ENCODE measurements around the gene MAPK7. TPM values are rescaled to one million over a fixed set of nuclear protein-coding genes. Genes with fewer than 3 reads are reported as not detected.

Gene MAPK7
- total RNA-seq, 1 donor from 2014 or later: 25.1 TPM

- peak overlapping the region; percentile 65 for H3K9ac ChIP-seq (ENCODE audit: low read length)
Measured at GRCh38 chr17:19345486-19346350, 32.6 kb upstream of the MAPK7 start.

GRCh38 chr17:19346351-19347255, 31.7 kb upstream of the MAPK7 start:
- H3K9ac ChIP-seq (ENCODE audit: low read length): peak overlapping the region; percentile 65
- no peaks in the 10 kb centered on the region for H3K9me3 ChIP-seq (ENCODE audit: insufficient read depth, low read depth, low read length)
- H3K4me1 Mint-ChIP-seq (ENCODE audit: low read depth, unreplicated experiment): peaks cover 17% of the 10 kb centered on the region
- H3K9me3 Mint-ChIP-seq (ENCODE audit: unreplicated experiment): no peaks in the 10 kb centered on the region
- H3K27me3 Mint-ChIP-seq (ENCODE audit: low read depth, unreplicated experiment): no peaks in the 10 kb centered on the region
- H3K4me3 Mint-ChIP-seq (ENCODE audit: unreplicated experiment): peak overlapping the region; percentile 4
- H3K27me3 ChIP-seq (ENCODE audit: insufficient read depth, low read length): no peaks in the 10 kb centered on the region
- DNase-seq (ENCODE audit: low read depth) (peak; percentile 94), FAIRE-seq (peak; percentile 95)
- H3K4me2 ChIP-seq (ENCODE audit: low read length): peak overlapping the region; percentile 64
- no peak for TF ChIP-seq CTCF (IDR thresholded peaks at IDR 0.05; ENCODE audit: insufficient read depth, low read depth, low read length)
- TF ChIP-seq EZH2 (IDR thresholded peaks at IDR 0.05; ENCODE audit: insufficient read depth, low read length): no peak
- H3K4me1 ChIP-seq (ENCODE audit: insufficient read depth, low read length): peaks cover 32% of the 10 kb centered on the region
- H3K36me3 Mint-ChIP-seq (ENCODE audit: low read depth, unreplicated experiment): peaks cover 2% of the 10 kb centered on the region
- H3K27ac ChIP-seq (ENCODE audit: low read depth, low read length): peak overlapping the region; percentile 77
- H3K36me3 ChIP-seq (ENCODE audit: insufficient read depth, low read length): no peaks in the 10 kb centered on the region
- H3K79me2 ChIP-seq (ENCODE audit: insufficient read depth, low read length): no peaks in the 10 kb centered on the region
- H3K4me3 ChIP-seq (ENCODE audit: insufficient read depth, low read depth, low read length): no peak overlapping the region
- no peak overlapping the region for H2AFZ ChIP-seq (ENCODE audit: low read depth, low read length)
- no peaks in the 10 kb centered on the region for H4K20me1 ChIP-seq (ENCODE audit: insufficient read depth, low read length)
- peak overlapping the region; percentile 67 for H3K27ac Mint-ChIP-seq (ENCODE audit: unreplicated experiment)

More at GRCh38 chr17:19345486-19346350, 32.6 kb upstream of the MAPK7 start:
- no peaks in the 10 kb centered on the region for H3K9me3 ChIP-seq (ENCODE audit: insufficient read depth, low read depth, low read length)
- no peaks in the 10 kb centered on the region for H3K27me3 Mint-ChIP-seq (ENCODE audit: low read depth, unreplicated experiment)
- FAIRE-seq (no peak), DNase-seq (ENCODE audit: low read depth) (no peak)
- no peak overlapping the region for H3K27ac Mint-ChIP-seq (ENCODE audit: unreplicated experiment)
- no peak overlapping the region for H3K4me3 Mint-ChIP-seq (ENCODE audit: unreplicated experiment)
- H3K27ac ChIP-seq (ENCODE audit: low read depth, low read length): peak overlapping the region; percentile 77
- peak overlapping the region; percentile 64 for H3K4me2 ChIP-seq (ENCODE audit: low read length)
- no peak overlapping the region for H2AFZ ChIP-seq (ENCODE audit: low read depth, low read length)
- no peaks in the 10 kb centered on the region for H3K36me3 Mint-ChIP-seq (ENCODE audit: low read depth, unreplicated experiment)
- H3K4me1 ChIP-seq (ENCODE audit: insufficient read depth, low read length): peaks cover 32% of the 10 kb centered on the region
- no peaks in the 10 kb centered on the region for H3K79me2 ChIP-seq (ENCODE audit: insufficient read depth, low read length)
- H4K20me1 ChIP-seq (ENCODE audit: insufficient read depth, low read length): no peaks in the 10 kb centered on the region
- H3K4me1 Mint-ChIP-seq (ENCODE audit: low read depth, unreplicated experiment): peaks cover 21% of the 10 kb centered on the region
- H3K27me3 ChIP-seq (ENCODE audit: insufficient read depth, low read length): no peaks in the 10 kb centered on the region
- no peaks in the 10 kb centered on the region for H3K9me3 Mint-ChIP-seq (ENCODE audit: unreplicated experiment)
- H3K4me3 ChIP-seq (ENCODE audit: insufficient read depth, low read depth, low read length): no peak overlapping the region
- TF ChIP-seq EZH2 (IDR thresholded peaks at IDR 0.05; ENCODE audit: insufficient read depth, low read length): no peak
- TF ChIP-seq CTCF (IDR thresholded peaks at IDR 0.05; ENCODE audit: insufficient read depth, low read depth, low read length): no peak
- H3K36me3 ChIP-seq (ENCODE audit: insufficient read depth, low read length): no peaks in the 10 kb centered on the region
